Activated CD8-positive, alpha-beta T cell treated with anti-CD3 and anti-CD28 coated beads for 36 hours (primary cell): ENCODE measurements around the gene CCDC86. TPM values are rescaled to one million over a fixed set of nuclear protein-coding genes. Genes with fewer than 3 reads are reported as not detected.

Experiments
- ATAC-seq: fragments of 200-7000 bp; cut with Tn5 transposase; one replicate; pipeline ENCODE4 v1.10.0; 2021; ENCODE audit warnings: mild to moderate bottlenecking, moderate library complexity
- CTCF ChIA-PET: fragments of 350-600 bp; sonication (Branson Sonifier 250); formaldehyde crosslinking; loops from one replicate; lab custom pipeline; 2021; ENCODE audit warnings: antibody characterized with exemption; lab: Charles Lee
- POLR2A ChIA-PET: fragments of 350-600 bp; sonication (Branson Sonifier 250); formaldehyde crosslinking; loops from one replicate; lab custom pipeline; 2021; ENCODE audit warnings: antibody characterized with exemption; lab: Charles Lee
- DNase-seq: peaks from one replicate; pipeline ENCODE4 v3.0.0-alpha.2; 2020
- H3K27ac Mint-ChIP-seq: one replicate; pipeline ENCODE4 v1.8.0; 2021; ENCODE audit warnings: mild to moderate bottlenecking, mixed read lengths
- H3K27me3 Mint-ChIP-seq: one replicate; pipeline ENCODE4 v1.8.0; 2021; ENCODE audit warnings: mixed read lengths
- H3K36me3 Mint-ChIP-seq: one replicate; pipeline ENCODE4 v1.8.0; 2021; ENCODE audit warnings: low read depth, mixed read lengths
- H3K4me1 Mint-ChIP-seq: one replicate; pipeline ENCODE4 v1.8.0; 2021; ENCODE audit warnings: low read depth, mixed read lengths
- H3K4me3 Mint-ChIP-seq: one replicate; pipeline ENCODE4 v1.8.0; 2021; ENCODE audit warnings: mild to moderate bottlenecking, moderate library complexity, mixed read lengths
- H3K9me3 Mint-ChIP-seq: one replicate; pipeline ENCODE4 v1.8.0; 2021; ENCODE audit warnings: mixed read lengths
- CTCF ChIP-seq: fragments of 200-600 bp; IDR thresholded peaks from one replicate; pipeline ENCODE4 v1.8.0; 2022; ENCODE audit warnings: antibody characterized with exemption, mild to moderate bottlenecking
- intact Hi-C: fragments of 100-400 bp; cut with micrococcal nuclease; formaldehyde crosslinking; loops from one replicate; pipeline ENCODE4 v1.10.0; 2022
- total RNA-seq, 2 experiments: library from RNA; stranded (reverse); gene quantifications; one replicate each; pipeline ENCODE4 v1.2.3, GENCODE V29; 2021

The CCDC86 gene
- total RNA-seq, 2 experiments from 2014 or later: 48.1 to 51.4 TPM

- DNase-seq: no peak
- no peaks in the 10 kb centered on the region for H3K27me3 Mint-ChIP-seq
- POLR2A ChIA-PET: no interaction called here
- no peaks in the 10 kb centered on the region for H3K9me3 Mint-ChIP-seq
- no peak for TF ChIP-seq CTCF
- no peak for ATAC-seq
- CTCF ChIA-PET: interaction anchor here (1.6 to 1.7 kb wide), 2 partner anchors 9 to 48 kb away, joined by 8 read pairs; no protein-coding TSS in a partner anchor
- H3K4me1 Mint-ChIP-seq: no peaks in the 10 kb centered on the region
- intact Hi-C loops: no loop called here
- H3K36me3 Mint-ChIP-seq: peaks cover 20% of the 10 kb centered on the region
- no peak overlapping the region for H3K27ac Mint-ChIP-seq
- no peak overlapping the region for H3K4me3 Mint-ChIP-seq
Measured at GRCh38 chr11:60879104-60879503, 37.2 kb downstream of the CCDC86 start.

- DNase-seq: no peak
- Mint-ChIP-seq H3K4me1 (no peaks in the 10 kb centered on the region), H3K9me3 (no peaks in the 10 kb centered on the region), H3K27me3 (no peaks in the 10 kb centered on the region), H3K4me3 (no peak overlapping the region), H3K36me3 (peaks cover 20% of the 10 kb centered on the region), H3K27ac (no peak overlapping the region)
- ATAC-seq: no peak
- POLR2A ChIA-PET: no interaction called here
- no peak for TF ChIP-seq CTCF
- intact Hi-C loops: no loop called here
- CTCF ChIA-PET: interaction anchor here (0.7 to 0.9 kb wide), 2 partner anchors 9 to 49 kb away, joined by 3 to 5 read pairs; no protein-coding TSS in a partner anchor
Measured at GRCh38 chr11:60879971-60880588, 38.2 kb downstream of the CCDC86 start.

- POLR2A ChIA-PET: interaction anchor here (1.2 kb wide), 1 partner anchor 8 kb away, joined by 3 read pairs; no protein-coding TSS in a partner anchor
- Mint-ChIP-seq H3K9me3 (no peaks in the 10 kb centered on the region), H3K4me3 (no peak overlapping the region), H3K27me3 (no peaks in the 10 kb centered on the region), H3K27ac (no peak overlapping the region), H3K36me3 (peaks cover 22% of the 10 kb centered on the region), H3K4me1 (no peaks in the 10 kb centered on the region)
- ATAC-seq (no peak), DNase-seq (no peak)
- TF ChIP-seq CTCF: no peak
- intact Hi-C loops: no loop called here
- CTCF ChIA-PET: interaction anchor here (0.7 to 2.6 kb wide), 3 partner anchors 8 to 50 kb away, joined by 3 to 11 read pairs (median 5); no protein-coding TSS in a partner anchor
Measured at GRCh38 chr11:60880643-60881282, 38.9 kb downstream of the CCDC86 start.

- TF ChIP-seq CTCF: no peak
- ATAC-seq: peak; percentile 92
- POLR2A ChIA-PET: interaction anchor here (0.6 to 1.7 kb wide), 4 partner anchors 12 to 27 kb away, joined by 3 to 7 read pairs (median 4); no protein-coding TSS in a partner anchor
Measured at GRCh38 chr11:60887556-60887955, 45.6 kb downstream of the CCDC86 start.

More at GRCh38 chr11:60887556-60887955, 45.6 kb downstream of the CCDC86 start:
- no peak overlapping the region for H3K27ac Mint-ChIP-seq
- H3K36me3 Mint-ChIP-seq: peaks cover 43% of the 10 kb centered on the region
- no peak overlapping the region for H3K4me3 Mint-ChIP-seq
- no peaks in the 10 kb centered on the region for H3K9me3 Mint-ChIP-seq
- H3K27me3 Mint-ChIP-seq: no peaks in the 10 kb centered on the region
- CTCF ChIA-PET: interaction anchor here (0.6 to 6.8 kb wide), 29 partner anchors 9 to 300 kb away, joined by 3 to 153 read pairs (median 5); partner anchors contain the start of genes CCDC86, CD6, PRPF19 and PTGDR2
- H3K4me1 Mint-ChIP-seq: peaks cover 3% of the 10 kb centered on the region
- intact Hi-C loops: loop anchor here (1.0 to 5.0 kb wide), 2 partner anchors 56 to 110 kb away; no protein-coding TSS in a partner anchor
- DNase-seq: peak; percentile 67
